ENCODE results near the gene IFI27L1.

The IFI27L1 gene

DNA sequence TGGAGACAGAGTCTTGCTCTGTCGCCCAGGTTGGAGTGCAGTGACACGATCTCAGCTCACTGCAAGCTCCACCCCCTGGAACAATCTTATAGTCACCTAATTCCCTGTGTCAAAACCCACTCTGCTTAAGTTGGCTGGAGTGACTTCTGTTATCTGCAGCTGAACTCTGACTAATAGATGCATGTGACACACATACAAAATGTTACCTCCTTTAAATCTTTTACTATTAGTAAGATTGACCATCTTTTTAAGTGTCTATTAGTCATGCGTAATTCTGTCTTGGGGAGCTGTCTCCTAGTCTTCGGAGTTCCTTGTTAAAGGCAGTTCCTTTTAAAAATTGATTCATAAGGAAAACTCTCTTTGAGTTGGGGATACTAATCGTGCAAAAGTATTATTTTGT lies 7.4 kb downstream of the IFI27L1 start:
- Histone ChIP-seq H3K4me1 (ENCODE audit: low read length) (no peaks in the 10 kb centered on the region), H4K20me1 (ENCODE audit: insufficient read depth, low read length) (no peaks in the 10 kb centered on the region), H3K9me2 (replicated peaks; ENCODE audit: insufficient read depth, low read length) (no peaks in the 10 kb centered on the region), H3K36me3 (replicated peaks; ENCODE audit: insufficient read depth, low read length) (no peaks in the 10 kb centered on the region), H3K9me3 (replicated peaks; ENCODE audit: insufficient read depth, low read length) (no peaks in the 10 kb centered on the region), H2AFZ (ENCODE audit: low read length) (no peak overlapping the region), H3K79me2 (ENCODE audit: low read length) (no peaks in the 10 kb centered on the region), H3K27ac (ENCODE audit: low read length) (no peak overlapping the region), H3K27me3 (replicated peaks; ENCODE audit: insufficient read depth, low read length) (no peaks in the 10 kb centered on the region), H3K4me3 (ENCODE audit: low read length) (no peak overlapping the region), H3K9ac (ENCODE audit: low read length) (no peak overlapping the region), H3F3A (ENCODE audit: insufficient read depth, low read length) (no peaks in the 10 kb centered on the region), H3K4me2 (ENCODE audit: low read depth, low read length) (no peak overlapping the region)
- DNase-seq = no peak
- TF ChIP-seq EZH2phosphoT487 (IDR thresholded peaks at IDR 0.05; ENCODE audit: low read length) (no peak), EZH2 (optimal IDR thresholded peaks at IDR 0.05; ENCODE audit: low read depth, low read length) (no peak)
- TF ChIP-seq, protein P1, sequence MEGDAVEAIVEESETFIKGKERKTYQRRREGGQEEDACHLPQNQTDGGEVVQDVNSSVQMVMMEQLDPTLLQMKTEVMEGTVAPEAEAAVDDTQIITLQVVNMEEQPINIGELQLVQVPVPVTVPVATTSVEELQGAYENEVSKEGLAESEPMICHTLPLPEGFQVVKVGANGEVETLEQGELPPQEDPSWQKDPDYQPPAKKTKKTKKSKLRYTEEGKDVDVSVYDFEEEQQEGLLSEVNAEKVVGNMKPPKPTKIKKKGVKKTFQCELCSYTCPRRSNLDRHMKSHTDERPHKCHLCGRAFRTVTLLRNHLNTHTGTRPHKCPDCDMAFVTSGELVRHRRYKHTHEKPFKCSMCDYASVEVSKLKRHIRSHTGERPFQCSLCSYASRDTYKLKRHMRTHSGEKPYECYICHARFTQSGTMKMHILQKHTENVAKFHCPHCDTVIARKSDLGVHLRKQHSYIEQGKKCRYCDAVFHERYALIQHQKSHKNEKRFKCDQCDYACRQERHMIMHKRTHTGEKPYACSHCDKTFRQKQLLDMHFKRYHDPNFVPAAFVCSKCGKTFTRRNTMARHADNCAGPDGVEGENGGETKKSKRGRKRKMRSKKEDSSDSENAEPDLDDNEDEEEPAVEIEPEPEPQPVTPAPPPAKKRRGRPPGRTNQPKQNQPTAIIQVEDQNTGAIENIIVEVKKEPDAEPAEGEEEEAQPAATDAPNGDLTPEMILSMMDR (IDR thresholded peaks at IDR 0.05; ENCODE audit: low read length) = no peak

DNA sequence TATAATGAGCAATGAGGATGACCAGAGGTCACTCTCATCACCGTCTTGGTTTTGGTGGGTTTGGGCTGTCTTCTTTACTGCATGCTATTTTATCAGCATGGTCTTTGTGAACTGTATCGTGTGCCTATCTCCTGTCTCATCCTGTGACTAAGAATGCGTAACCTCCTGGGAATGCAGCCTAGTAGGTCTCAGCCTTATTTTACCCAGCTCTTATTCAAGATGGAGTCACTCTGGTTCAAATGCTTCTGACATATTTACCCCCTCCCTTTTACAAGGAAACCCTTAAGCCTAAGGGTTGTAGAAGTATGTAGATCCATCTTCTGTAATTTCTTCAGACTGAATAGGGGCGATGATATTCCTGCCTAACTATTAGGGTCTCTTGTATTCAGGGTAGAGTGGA lies 8.4 kb downstream of the IFI27L1 start:
- H3K9ac ChIP-seq (ENCODE audit: low read length) = no peak overlapping the region
- no peaks in the 10 kb centered on the region for H3F3A ChIP-seq (ENCODE audit: insufficient read depth, low read length)
- H3K4me3 ChIP-seq (ENCODE audit: low read length) = no peak overlapping the region
- no peaks in the 10 kb centered on the region for H3K36me3 ChIP-seq (replicated peaks; ENCODE audit: insufficient read depth, low read length)
- DNase-seq = no peak
- no peaks in the 10 kb centered on the region for H3K27me3 ChIP-seq (replicated peaks; ENCODE audit: insufficient read depth, low read length)
- no peak overlapping the region for H3K4me2 ChIP-seq (ENCODE audit: low read depth, low read length)
- H3K9me3 ChIP-seq (replicated peaks; ENCODE audit: insufficient read depth, low read length) = no peaks in the 10 kb centered on the region
- no peak overlapping the region for H2AFZ ChIP-seq (ENCODE audit: low read length)
- no peaks in the 10 kb centered on the region for H3K9me2 ChIP-seq (replicated peaks; ENCODE audit: insufficient read depth, low read length)
- no peak overlapping the region for H3K27ac ChIP-seq (ENCODE audit: low read length)
- H3K79me2 ChIP-seq (ENCODE audit: low read length) = no peaks in the 10 kb centered on the region
- H3K4me1 ChIP-seq (ENCODE audit: low read length) = no peaks in the 10 kb centered on the region
- no peaks in the 10 kb centered on the region for H4K20me1 ChIP-seq (ENCODE audit: insufficient read depth, low read length)
- TF ChIP-seq EZH2 (optimal IDR thresholded peaks at IDR 0.05; ENCODE audit: low read depth, low read length) (no peak), EZH2phosphoT487 (IDR thresholded peaks at IDR 0.05; ENCODE audit: low read length) (no peak)
- TF ChIP-seq, protein P1 (IDR thresholded peaks at IDR 0.05; ENCODE audit: low read length) = no peak

DNA sequence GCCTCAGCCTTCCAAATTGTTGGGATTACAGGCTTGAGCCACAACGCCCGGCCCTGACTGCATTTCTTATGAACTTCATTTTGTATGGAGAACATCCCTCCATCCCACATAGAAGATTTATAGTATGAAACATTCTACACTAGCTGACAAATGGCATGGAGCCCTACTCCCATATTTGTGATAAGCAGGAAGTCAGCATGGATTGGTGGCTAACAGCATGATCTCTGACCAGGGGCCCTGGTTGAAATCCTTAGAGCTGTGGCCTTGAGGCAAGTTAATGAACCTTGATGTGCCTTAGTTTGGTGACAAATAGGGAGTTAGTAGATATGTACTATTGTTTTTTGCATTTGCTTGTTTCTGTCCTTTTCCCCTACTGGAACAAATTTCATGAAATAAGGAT lies 12.3 kb downstream of the IFI27L1 start:
- no peaks in the 10 kb centered on the region for H3K9me3 ChIP-seq (replicated peaks; ENCODE audit: insufficient read depth, low read length)
- H3K27ac ChIP-seq (ENCODE audit: low read length) = no peak overlapping the region
- no peaks in the 10 kb centered on the region for H3K79me2 ChIP-seq (ENCODE audit: low read length)
- H3K4me1 ChIP-seq (ENCODE audit: low read length) = no peaks in the 10 kb centered on the region
- H3F3A ChIP-seq (ENCODE audit: insufficient read depth, low read length) = no peaks in the 10 kb centered on the region
- no peak overlapping the region for H2AFZ ChIP-seq (ENCODE audit: low read length)
- H3K36me3 ChIP-seq (replicated peaks; ENCODE audit: insufficient read depth, low read length) = no peaks in the 10 kb centered on the region
- no peak overlapping the region for H3K4me2 ChIP-seq (ENCODE audit: low read depth, low read length)
- no peaks in the 10 kb centered on the region for H4K20me1 ChIP-seq (ENCODE audit: insufficient read depth, low read length)
- DNase-seq = no peak
- H3K27me3 ChIP-seq (replicated peaks; ENCODE audit: insufficient read depth, low read length) = no peaks in the 10 kb centered on the region
- no peak overlapping the region for H3K9ac ChIP-seq (ENCODE audit: low read length)
- H3K4me3 ChIP-seq (ENCODE audit: low read length) = no peak overlapping the region
- H3K9me2 ChIP-seq (replicated peaks; ENCODE audit: insufficient read depth, low read length) = no peaks in the 10 kb centered on the region
- TF ChIP-seq EZH2 (optimal IDR thresholded peaks at IDR 0.05; ENCODE audit: low read depth, low read length) (no peak), EZH2phosphoT487 (IDR thresholded peaks at IDR 0.05; ENCODE audit: low read length) (no peak)
- TF ChIP-seq, protein P1 (IDR thresholded peaks at IDR 0.05; ENCODE audit: low read length) = no peak

All from MM.1S (cell line).